HL-60 (cell line): Measurements from ENCODE around the gene TSPAN15.

ENCODE experiments used
- CTCF ChIP-seq: IDR thresholded peaks from one replicate; pipeline ENCODE4 v1.5.1; 2011; ENCODE audit warnings: low read length, control low read depth, inconsistent platforms; ENCODE audit not compliant: insufficient read depth
- GABPA ChIP-seq: IDR thresholded peaks from 2 replicates; pipeline ENCODE4 v1.6.1; 2012; ENCODE audit warnings: low read depth
- POLR2AphosphoS5 ChIP-seq: IDR thresholded peaks from 2 replicates; pipeline ENCODE4 v1.6.1; 2012; ENCODE audit warnings: low read depth
- REST ChIP-seq: IDR thresholded peaks from 2 replicates; pipeline ENCODE4 v1.6.1; 2012; ENCODE audit warnings: low read depth; ENCODE audit not compliant: insufficient replicate concordance
- SPI1 ChIP-seq: IDR thresholded peaks from 2 replicates; pipeline ENCODE4 v1.6.1; 2012; ENCODE audit warnings: low read depth, mild to moderate bottlenecking, borderline replicate concordance

- TF ChIP-seq POLR2AphosphoS5 (no peak), CTCF (no peak), REST (no peak), SPI1 (no peak), GABPA (no peak)
Measured at GRCh38 chr10:69419744-69420126, 31.5 kb upstream of the TSPAN15 start.
